ENCODE results near the gene SLC29A2. TPM values are rescaled to one million over a fixed set of nuclear protein-coding genes. Genes with fewer than 3 reads are reported as not detected.

Gene SLC29A2
- 10 to 100 TPM in 1 of 2 donors, 1 to 10 TPM in 1; 6.1 to 10.5 TPM for total RNA-seq

- DNase-seq (ENCODE audit: low spot score in 2 of 2) (peak; percentile 73 to 83), ATAC-seq (peak; percentile 72 to 91)
- no peaks in the 10 kb centered on the region for H3K36me3 Mint-ChIP-seq
- peak within 1 kb of the TSS; percentile 77 to 96 for H3K27ac Mint-ChIP-seq
- H3K9me3 Mint-ChIP-seq: no peaks in the 10 kb centered on the region
Observed at GRCh38 chr11:66371627-66372415, at the start of gene SLC29A2. SLC29A2 (minus strand) TSS chr11:66371760; CDS start chr11:66371591, 169 bp downstream.

GRCh38 chr11:66420671-66421476, 49.3 kb upstream of the SLC29A2 start, which contains the start of gene NPAS4:
NPAS4 (plus strand) TSS chr11:66421035; CDS start chr11:66421180, 145 bp downstream.
- ATAC-seq (no peak), DNase-seq (ENCODE audit: low spot score in 2 of 2) (no peak)
- no peak within 1 kb of the TSS for H3K27ac Mint-ChIP-seq
- H3K36me3 Mint-ChIP-seq: peaks cover 0 to 12% of the 10 kb centered on the region in 2 donors
- H3K9me3 Mint-ChIP-seq: no peaks in the 10 kb centered on the region

GRCh38 chr11:66419825-66420224, 48.3 kb upstream of the SLC29A2 start:
- H3K27ac Mint-ChIP-seq: no peak overlapping the region
- no peaks in the 10 kb centered on the region for H3K9me3 Mint-ChIP-seq
- DNase-seq (ENCODE audit: low spot score in 2 of 2): no peak
- ATAC-seq: no peak
- H3K36me3 Mint-ChIP-seq: peaks cover 0 to 12% of the 10 kb centered on the region in 2 donors

- Mint-ChIP-seq H3K9me3 (no peaks in the 10 kb centered on the region), H3K27ac (no peak overlapping the region), H3K36me3 (peaks cover 0 to 12% of the 10 kb centered on the region in 2 donors)
- DNase-seq (ENCODE audit: low spot score in 2 of 2) (no peak), ATAC-seq (no peak)
Observed at GRCh38 chr11:66418986-66419308, 47.4 kb upstream of the SLC29A2 start.

- H3K27ac Mint-ChIP-seq: no peak overlapping the region
- peak; percentile 73 to 80 for DNase-seq (ENCODE audit: low spot score in 2 of 2)
Observed at GRCh38 chr11:66418168-66418985, 46.8 kb upstream of the SLC29A2 start.

GRCh38 chr11:66417000-66417399, 45.4 kb upstream of the SLC29A2 start:
- ATAC-seq (no peak), DNase-seq (ENCODE audit: low spot score in 2 of 2) (no peak)
- H3K36me3 Mint-ChIP-seq: peaks cover 0 to 12% of the 10 kb centered on the region in 2 donors
- H3K9me3 Mint-ChIP-seq: no peaks in the 10 kb centered on the region
- H3K27ac Mint-ChIP-seq: no peak overlapping the region

More at GRCh38 chr11:66418168-66418985, 46.8 kb upstream of the SLC29A2 start:
- Mint-ChIP-seq H3K9me3 (no peaks in the 10 kb centered on the region), H3K36me3 (peaks cover 0 to 12% of the 10 kb centered on the region in 2 donors)
- ATAC-seq: peak; percentile 93 to 97

GRCh38 chr11:66415423-66415822, 43.9 kb upstream of the SLC29A2 start:
- no peak for ATAC-seq
- H3K9me3 Mint-ChIP-seq: no peaks in the 10 kb centered on the region
- peaks cover 0 to 12% of the 10 kb centered on the region in 2 donors for H3K36me3 Mint-ChIP-seq
- H3K27ac Mint-ChIP-seq: no peak overlapping the region
- DNase-seq (ENCODE audit: low spot score in 2 of 2): no peak

- no peaks in the 10 kb centered on the region for H3K9me3 Mint-ChIP-seq
- ATAC-seq: no peak
- no peak for DNase-seq (ENCODE audit: low spot score in 2 of 2)
- peaks cover 0 to 9% of the 10 kb centered on the region in 2 donors for H3K36me3 Mint-ChIP-seq
- H3K27ac Mint-ChIP-seq: no peak overlapping the region
Observed at GRCh38 chr11:66414120-66414934, 42.8 kb upstream of the SLC29A2 start.

GRCh38 chr11:66413167-66413566, 41.6 kb upstream of the SLC29A2 start:
- H3K9me3 Mint-ChIP-seq: no peaks in the 10 kb centered on the region
- H3K36me3 Mint-ChIP-seq: no peaks in the 10 kb centered on the region
- ATAC-seq (no peak), DNase-seq (ENCODE audit: low spot score in 2 of 2) (no peak)
- no peak overlapping the region for H3K27ac Mint-ChIP-seq

- Mint-ChIP-seq H3K9me3 (no peaks in the 10 kb centered on the region), H3K27ac (no peak overlapping the region), H3K36me3 (no peaks in the 10 kb centered on the region)
- no peak for ATAC-seq
- no peak for DNase-seq (ENCODE audit: low spot score in 2 of 2)
Observed at GRCh38 chr11:66412110-66412509, 40.5 kb upstream of the SLC29A2 start.

- H3K27ac Mint-ChIP-seq: no peak overlapping the region
Observed at GRCh38 chr11:66411323-66411722, 39.8 kb upstream of the SLC29A2 start.

GRCh38 chr11:66410191-66410590, 38.6 kb upstream of the SLC29A2 start:
- no peak for DNase-seq (ENCODE audit: low spot score in 2 of 2)
- H3K27ac Mint-ChIP-seq: no peak overlapping the region

More at GRCh38 chr11:66411323-66411722, 39.8 kb upstream of the SLC29A2 start:
- DNase-seq (ENCODE audit: low spot score in 2 of 2) (no peak), ATAC-seq (no peak)
- Mint-ChIP-seq H3K9me3 (no peaks in the 10 kb centered on the region), H3K36me3 (no peaks in the 10 kb centered on the region)

GRCh38 chr11:66409226-66409625, 37.7 kb upstream of the SLC29A2 start:
- no peaks in the 10 kb centered on the region for H3K9me3 Mint-ChIP-seq
- ATAC-seq: no peak
- H3K27ac Mint-ChIP-seq: no peak overlapping the region
- DNase-seq (ENCODE audit: low spot score in 2 of 2): no peak
- no peaks in the 10 kb centered on the region for H3K36me3 Mint-ChIP-seq

More at GRCh38 chr11:66410191-66410590, 38.6 kb upstream of the SLC29A2 start:
- Mint-ChIP-seq H3K36me3 (no peaks in the 10 kb centered on the region), H3K9me3 (no peaks in the 10 kb centered on the region)
- ATAC-seq: no peak

GRCh38 chr11:66408488-66409214, 37.1 kb upstream of the SLC29A2 start:
- H3K27ac Mint-ChIP-seq: no peak overlapping the region
- DNase-seq (ENCODE audit: low spot score in 2 of 2): peak; percentile 88 to 100
- no peaks in the 10 kb centered on the region for H3K36me3 Mint-ChIP-seq
- no peaks in the 10 kb centered on the region for H3K9me3 Mint-ChIP-seq
- ATAC-seq: peak; percentile 94 to 96

- DNase-seq (ENCODE audit: low spot score in 2 of 2) (no peak), ATAC-seq (no peak)
- no peaks in the 10 kb centered on the region for H3K9me3 Mint-ChIP-seq
- no peaks in the 10 kb centered on the region for H3K36me3 Mint-ChIP-seq
- no peak overlapping the region for H3K27ac Mint-ChIP-seq
Observed at GRCh38 chr11:66407651-66408050, 36.1 kb upstream of the SLC29A2 start.
